Jurkat, Clone E6-1 (cell line): Measurements from ENCODE around the gene PPP2R5C.

Experiments used
- DNase-seq: peaks from one replicate; pipeline ENCODE4 v3.0.0-alpha.2; 2011; ENCODE audit warnings: low read depth, low spot score
- H3K4me3 ChIP-seq: 2 replicates; pipeline ENCODE4 v1.5.1; 2011; ENCODE audit warnings: mild to moderate bottlenecking, low read length, control low read depth, moderate library complexity

Gene PPP2R5C

DNA sequence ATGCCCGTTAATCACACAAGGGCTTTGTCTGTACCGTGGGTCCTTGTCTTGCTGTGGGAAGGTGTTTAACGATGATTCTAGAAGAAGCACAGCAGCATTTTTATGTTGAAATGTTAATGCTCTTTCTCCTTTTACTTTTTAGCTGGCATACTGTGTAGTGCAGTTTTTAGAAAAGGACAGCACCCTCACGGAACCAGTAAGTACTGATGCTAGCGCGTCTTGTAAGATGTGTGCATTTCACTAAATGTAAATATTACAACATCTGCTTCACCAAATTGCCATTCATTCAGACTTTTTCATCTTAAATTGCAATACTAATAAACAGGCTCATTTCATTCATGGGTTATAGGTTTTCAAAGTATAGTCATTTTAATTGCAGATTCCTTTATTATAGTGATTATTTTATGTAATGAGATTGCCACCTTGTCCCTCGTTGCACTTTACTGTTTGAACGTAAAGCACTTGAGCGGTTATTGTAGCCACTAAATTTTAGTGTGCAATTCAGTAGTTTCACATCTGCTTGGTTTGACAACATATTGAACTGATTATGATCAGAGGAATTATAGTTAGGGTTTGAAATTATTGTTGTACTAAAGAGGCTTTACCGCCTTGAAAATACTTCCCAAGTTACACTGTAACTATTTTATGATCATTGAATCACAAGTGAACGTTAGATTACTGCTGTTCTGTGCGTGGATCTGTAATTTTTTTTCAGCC lies 133.0 kb downstream of the PPP2R5C start:
- no peak overlapping the region for H3K4me3 ChIP-seq
- no peak for DNase-seq

DNA sequence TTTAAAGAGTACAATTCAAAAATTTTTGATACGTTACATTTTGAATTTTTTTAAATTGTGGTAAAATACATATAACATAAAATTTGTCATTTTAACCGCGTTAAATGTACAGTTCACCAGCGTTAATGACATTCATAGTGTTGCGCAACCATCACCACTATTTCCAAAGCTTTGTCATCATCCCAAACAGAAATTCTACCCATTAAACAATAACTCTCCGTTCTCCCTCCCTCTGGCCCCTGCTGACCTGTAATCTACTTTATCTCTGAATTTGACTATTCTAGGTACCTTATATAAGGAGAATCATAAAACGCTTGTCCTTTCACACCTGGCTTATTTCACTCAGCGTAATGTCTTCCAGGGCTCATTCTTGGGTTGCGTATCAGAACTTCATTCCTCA lies 133.7 kb downstream of the PPP2R5C start:
- no peak for DNase-seq
- H3K4me3 ChIP-seq: no peak overlapping the region

DNA sequence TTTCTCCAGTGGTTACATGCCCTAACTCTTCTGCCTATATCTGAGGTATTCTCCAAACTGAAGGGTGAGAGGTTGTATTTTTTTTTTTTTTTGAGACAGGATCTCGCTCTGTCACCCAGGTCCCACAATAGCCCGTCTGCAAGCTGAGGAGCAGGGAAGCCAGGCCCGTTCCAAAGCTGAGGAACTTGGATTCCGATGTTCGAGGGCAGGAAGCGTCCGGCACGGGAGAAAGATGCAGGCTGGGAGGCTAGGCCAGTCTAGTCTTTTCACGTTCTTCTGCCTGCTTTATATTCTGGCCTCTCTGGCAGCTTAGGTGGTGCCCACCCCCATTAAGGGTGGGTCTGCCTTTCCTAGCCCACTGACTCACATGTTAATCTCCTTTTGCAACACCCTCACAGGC lies 135.8 kb downstream of the PPP2R5C start:
- no peak for DNase-seq
- no peak overlapping the region for H3K4me3 ChIP-seq

DNA sequence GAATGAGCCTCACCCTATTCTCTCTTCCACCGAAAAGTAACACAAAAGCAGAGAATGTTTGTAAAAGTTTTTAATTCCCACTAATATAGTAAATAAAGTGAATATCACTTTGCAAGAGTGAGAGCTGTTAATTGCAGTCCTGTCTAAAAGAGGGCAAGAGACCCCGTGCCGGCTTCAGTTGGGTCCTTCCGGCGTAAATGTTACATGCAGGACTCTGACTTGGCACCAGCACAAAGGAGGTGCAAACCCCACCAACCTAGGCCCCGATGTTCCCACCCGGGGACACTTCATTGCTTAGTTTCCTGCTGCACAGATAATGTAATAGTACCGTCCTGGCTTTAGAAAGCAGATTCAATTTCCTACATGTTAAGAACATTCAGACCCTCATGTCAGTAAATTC lies 136.9 kb downstream of the PPP2R5C start:
- no peak for DNase-seq
- H3K4me3 ChIP-seq: no peak overlapping the region

DNA sequence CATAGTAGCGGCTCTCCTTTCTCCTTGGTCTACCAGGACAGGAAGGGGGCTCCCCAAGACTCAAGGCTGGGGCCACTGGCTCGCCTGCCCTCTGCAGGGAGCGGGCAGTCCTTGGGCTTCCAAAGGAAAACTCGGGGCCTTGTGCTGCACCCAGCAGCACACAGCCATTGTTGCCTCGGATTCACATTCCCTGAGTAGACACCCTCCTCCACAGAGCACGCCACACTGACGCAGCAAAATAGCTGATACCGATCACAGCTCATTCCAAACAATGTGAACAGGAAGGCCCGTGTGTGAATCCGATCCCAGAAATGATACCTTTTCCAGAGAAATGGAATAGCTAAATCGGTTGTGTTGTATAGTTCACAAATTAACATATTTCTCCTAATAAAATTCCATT lies 137.8 kb downstream of the PPP2R5C start:
- H3K4me3 ChIP-seq: no peak overlapping the region
- DNase-seq: no peak

DNA sequence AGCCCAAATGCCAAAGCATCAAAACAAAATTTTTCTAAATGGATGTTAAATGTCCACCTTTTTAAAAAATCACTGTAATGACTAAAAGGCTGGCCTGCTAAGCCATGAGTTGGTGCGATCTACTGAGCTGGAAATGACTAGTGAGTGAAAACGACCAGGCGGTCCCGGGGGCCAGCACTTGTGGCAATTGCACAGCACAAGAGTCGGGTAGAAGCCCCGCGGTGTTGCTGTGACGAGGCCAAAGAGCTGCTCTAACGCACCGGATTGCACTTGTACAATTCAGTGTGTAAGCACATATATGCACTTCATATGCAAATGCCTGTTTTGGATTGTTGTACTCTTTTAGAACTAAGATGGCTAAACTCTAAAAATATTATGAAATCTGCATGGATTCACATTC lies 138.7 kb downstream of the PPP2R5C start:
- no peak overlapping the region for H3K4me3 ChIP-seq
- no peak for DNase-seq

DNA sequence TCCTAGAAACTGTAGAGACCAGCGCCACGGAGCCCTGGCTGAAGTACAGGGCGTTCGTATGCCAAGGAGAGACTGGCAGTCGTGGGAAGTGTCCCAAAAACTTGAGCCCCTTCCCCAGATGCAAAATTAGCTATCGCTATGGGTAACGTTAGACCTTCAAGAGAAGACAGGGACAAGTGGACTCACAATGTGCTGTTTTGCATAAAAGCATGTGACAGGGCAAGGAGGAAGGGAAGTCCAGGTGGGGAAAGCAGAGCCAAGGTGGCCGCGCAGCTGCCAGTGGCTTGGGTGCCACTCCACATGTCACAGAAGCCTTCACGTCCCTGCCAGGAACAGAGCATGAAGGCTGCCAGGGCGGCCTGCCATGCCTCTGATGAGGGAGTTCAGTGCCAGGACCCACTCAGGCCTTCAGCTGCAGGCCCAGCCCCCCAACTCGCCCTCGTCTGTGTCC lies 141.6 kb downstream of the PPP2R5C start:
- no peak for DNase-seq
- no peak overlapping the region for H3K4me3 ChIP-seq

DNA sequence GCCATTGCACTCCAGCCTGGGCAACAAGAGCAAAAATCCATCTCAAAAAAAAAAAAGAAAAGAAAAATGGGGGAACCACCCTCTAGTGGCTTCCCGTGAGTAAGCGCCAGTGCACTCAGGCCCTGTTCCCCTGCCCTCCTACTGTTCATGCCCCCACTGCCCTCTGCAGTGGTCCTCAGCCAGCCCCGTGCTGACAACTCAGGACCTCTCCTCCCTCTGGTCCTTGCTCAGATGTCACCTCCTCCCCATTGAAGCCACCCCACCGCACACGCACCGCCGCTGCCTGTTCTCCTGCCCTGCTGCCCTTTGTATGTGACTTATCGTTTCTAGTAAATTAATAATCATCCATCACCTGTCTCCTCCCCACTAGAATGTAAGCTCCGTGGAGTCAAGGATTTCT lies 144.1 kb downstream of the PPP2R5C start:
- no peak for DNase-seq
- H3K4me3 ChIP-seq: no peak overlapping the region

DNA sequence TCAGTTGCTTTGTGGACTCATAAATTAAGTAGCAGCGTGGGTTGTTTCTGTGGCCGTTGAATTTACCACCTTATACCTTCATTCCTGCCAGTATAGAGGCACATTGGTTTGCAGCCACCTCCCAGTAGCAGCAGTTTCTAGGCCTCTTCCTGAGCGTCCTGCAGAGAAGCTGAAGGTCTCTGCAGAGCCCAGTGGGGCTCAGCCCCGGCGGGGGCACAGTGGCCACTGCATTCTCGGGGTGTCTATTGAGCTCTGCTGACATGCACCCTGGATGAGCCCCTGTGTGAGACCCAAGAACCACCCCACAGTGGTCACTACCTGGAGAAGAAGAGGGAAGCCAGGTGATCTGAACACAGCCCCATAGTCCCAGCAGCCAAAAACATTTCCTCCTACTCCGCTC lies 145.1 kb downstream of the PPP2R5C start:
- H3K4me3 ChIP-seq: no peak overlapping the region
- no peak for DNase-seq

DNA sequence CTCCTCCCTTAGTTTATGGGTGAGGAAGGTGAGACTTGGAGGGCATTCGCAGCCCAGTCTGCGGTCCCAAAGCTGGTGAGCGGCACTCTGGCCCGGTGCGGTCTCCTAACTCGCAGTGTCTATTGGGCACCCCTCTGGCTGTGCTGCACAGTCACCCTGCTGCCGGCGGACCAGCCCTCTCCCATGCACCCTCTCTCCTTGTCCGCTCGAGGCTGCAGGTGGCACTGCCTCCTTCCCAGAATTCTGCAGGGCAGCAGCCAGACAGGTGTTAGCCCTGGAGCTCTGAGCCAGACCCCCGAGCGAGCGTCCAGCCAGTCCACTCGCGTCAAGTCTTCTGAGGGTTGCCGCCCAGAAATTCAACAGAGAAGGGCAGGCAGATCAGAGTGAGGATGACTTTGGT lies 146.1 kb downstream of the PPP2R5C start:
- DNase-seq: no peak
- no peak overlapping the region for H3K4me3 ChIP-seq

DNA sequence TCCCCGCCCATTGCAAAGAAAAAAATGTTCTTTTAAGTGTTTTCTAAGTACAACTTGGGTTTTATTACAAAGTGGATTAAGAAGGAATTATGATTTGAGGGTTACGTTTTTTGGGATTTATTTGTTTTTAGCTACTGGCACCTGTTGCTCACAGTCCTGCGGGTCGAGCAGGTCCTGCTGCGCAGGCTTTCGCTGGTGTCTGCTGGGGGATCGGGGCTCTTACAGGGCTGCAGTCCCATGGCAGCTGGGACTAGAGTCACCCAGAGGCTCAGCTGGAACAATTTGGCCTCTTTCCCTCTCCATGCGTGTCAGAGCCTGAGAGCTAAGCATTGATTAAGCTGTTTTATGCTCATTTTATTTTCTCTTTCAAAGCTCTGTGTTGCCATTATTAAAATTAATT lies 147.3 kb downstream of the PPP2R5C start:
- no peak for DNase-seq
- no peak overlapping the region for H3K4me3 ChIP-seq

DNA sequence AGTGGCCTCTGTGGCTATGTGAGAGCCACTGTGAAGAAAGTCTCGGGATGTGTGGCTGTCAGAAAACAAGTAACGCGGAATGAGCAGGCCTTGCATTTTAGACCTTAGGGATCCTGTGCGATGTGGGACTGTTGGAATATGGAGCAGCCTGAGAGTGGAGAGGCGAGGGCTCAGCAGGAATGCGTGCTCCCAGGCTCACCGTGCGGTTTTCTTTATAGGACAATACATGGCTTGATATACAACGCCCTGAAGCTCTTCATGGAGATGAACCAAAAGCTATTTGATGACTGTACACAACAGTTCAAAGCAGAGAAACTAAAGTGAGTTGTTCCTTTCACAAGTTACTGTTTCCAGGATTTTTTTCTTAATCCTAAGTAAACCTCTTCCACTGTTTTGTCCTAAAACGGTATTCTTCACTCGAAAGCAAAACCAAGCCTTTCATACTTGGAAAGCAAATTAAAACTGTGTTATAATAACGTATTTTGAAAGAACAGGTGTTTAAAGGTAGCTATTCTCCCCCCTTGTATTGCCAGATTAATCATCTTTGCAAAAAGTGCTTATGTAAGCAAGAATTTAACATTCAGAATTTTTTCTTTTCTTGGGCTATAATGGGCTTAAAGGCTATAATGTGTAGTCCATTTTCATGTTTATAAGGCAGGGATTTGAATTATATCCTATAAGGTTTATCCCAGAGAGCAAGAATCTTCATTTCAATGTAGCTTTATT lies 148.0 kb downstream of the PPP2R5C start:
- no peak overlapping the region for H3K4me3 ChIP-seq
- DNase-seq: no peak

DNA sequence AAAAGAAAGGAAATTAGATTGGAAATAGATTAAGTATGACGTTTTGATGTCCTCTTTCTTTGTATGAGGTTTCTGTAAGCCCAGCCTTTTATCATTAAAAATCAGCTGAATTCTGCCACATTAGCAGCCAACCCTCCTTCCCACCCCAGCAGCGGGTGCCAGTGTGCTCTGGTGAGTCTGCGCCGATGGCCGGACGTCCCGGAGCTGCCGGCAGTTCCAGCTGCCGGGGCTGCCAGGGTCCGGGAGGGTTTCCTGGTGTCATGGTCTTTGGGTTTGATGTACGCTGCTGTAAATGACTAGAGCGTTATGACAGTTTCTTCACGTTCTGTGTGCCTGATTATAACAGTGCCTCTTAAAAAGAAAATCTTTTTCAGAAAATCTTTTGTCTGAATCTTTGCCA lies 151.3 kb downstream of the PPP2R5C start:
- no peak overlapping the region for H3K4me3 ChIP-seq
- no peak for DNase-seq

DNA sequence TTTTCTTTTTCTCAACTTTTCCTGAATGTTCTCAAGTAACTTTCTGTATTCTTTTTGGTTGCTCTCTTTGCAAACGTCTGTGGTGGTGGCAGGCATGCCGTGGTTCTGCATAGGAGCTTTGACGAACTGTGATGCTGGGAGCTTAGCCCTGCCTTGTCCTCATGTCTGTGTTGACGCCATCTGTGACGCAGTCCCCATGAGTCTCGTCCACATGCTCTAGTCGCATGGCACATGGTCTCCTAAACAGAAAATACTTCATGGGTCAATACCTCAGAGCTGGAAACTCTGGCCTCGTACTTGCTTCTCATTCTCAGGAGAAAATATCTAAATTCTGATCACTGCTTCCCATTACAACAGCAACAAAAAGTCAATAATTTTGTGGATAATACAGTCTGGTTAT lies 152.6 kb downstream of the PPP2R5C start:
- H3K4me3 ChIP-seq: no peak overlapping the region
- DNase-seq: no peak

DNA sequence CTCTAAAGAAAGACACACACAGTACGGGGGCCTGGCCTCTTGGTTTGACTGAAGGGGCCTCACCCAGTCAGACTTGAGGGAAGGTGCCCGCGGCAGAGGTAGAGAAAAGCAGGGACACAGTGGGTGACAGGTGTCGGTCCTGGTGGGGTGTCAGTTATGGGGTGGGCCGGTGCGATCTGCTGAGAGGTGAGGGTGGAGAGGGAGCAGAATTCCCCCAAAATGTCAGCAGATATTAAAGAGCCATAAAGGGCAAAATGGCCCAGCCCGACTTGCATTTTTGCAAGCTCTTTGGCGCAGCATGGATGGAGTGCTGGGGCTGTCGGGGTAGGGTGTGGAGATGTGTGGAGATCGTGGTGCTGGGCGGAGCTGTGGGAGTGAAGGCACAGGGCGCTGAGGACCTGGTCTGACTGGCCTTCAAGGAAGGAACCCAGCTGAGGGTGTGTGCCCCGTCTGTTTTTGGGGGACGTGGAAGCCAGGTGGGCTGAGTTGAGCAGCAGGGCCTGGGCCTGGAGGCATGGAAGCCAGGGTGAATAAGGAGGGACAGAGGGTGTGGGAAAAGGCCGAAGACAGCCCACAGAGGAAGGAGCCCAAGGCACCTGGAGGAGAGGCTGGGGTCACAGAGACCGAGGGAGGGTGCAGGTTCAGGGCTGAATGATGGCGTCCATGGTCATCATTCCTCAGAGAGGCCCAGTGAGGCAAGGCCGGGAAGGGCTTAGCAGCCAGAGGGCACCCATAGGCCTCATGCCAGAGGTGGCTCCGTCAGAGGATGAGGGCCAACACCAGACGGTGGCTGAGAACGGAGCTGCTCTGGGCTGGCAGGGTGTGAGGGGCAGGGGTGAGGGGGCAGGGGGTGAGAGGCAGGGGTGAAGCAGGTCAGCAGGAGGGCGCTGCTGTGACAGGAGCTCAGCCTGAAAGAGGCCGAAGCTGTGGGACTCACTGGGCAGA lies 154.6 kb downstream of the PPP2R5C start:
- H3K4me3 ChIP-seq: no peak overlapping the region
- no peak for DNase-seq

DNA sequence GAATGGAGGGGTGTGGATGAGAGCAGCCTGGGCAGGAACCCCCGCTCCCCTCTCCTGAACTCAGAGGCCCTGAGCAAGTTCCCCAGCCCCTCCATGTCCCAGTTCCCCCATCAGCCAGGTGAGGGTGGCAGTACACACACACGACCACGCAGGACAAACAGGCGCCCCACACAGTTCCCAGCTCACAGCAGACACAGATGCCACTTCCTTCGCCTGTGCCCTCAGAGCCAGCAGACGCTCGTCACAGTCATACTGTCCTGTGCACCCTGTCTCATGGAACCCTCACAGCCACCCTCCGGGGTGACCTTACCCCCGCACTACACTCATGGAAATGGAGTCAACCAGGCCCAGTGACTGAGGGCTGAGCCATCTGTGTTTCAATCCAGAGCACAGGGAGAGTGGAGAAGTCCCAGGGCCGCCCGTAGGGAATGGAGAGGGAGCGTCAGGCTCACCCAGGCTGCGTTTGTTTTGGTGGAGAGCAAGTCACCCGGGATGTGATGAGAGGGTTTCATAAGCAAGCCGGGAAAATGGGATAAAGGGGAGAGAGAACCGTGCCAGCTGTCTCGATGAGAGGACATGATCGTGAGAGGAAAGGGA lies 155.4 kb downstream of the PPP2R5C start:
- DNase-seq: no peak
- no peak overlapping the region for H3K4me3 ChIP-seq

DNA sequence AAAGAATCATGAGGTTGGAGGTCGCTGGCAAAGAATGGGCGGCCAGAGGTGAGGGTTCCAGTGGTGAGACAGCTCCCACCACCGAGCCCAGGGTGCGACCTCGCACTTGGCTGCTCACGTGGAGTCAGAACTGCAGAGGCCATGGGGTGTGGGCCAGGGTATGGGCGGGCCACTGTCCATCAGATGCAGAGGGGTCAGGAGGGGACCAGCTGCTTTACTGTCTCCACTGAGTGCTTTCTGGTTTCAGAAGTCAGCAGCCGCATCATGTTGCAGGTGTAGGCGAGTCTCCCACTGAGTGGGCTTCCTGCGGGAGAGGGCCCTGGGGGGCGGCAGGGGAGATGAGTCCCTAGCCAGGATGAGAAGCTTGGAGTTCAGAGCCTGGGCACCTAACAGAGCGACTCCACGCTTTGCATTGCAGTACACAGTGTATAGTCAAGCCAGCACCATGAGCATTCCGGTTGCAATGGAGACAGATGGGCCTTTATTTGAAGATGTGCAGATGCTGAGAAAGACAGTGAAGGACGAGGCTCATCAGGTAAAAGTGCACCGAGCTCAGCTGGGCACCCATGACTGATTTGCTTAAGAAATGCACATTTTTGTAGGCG lies 156.0 kb downstream of the PPP2R5C start:
- no peak for DNase-seq
- H3K4me3 ChIP-seq: no peak overlapping the region

DNA sequence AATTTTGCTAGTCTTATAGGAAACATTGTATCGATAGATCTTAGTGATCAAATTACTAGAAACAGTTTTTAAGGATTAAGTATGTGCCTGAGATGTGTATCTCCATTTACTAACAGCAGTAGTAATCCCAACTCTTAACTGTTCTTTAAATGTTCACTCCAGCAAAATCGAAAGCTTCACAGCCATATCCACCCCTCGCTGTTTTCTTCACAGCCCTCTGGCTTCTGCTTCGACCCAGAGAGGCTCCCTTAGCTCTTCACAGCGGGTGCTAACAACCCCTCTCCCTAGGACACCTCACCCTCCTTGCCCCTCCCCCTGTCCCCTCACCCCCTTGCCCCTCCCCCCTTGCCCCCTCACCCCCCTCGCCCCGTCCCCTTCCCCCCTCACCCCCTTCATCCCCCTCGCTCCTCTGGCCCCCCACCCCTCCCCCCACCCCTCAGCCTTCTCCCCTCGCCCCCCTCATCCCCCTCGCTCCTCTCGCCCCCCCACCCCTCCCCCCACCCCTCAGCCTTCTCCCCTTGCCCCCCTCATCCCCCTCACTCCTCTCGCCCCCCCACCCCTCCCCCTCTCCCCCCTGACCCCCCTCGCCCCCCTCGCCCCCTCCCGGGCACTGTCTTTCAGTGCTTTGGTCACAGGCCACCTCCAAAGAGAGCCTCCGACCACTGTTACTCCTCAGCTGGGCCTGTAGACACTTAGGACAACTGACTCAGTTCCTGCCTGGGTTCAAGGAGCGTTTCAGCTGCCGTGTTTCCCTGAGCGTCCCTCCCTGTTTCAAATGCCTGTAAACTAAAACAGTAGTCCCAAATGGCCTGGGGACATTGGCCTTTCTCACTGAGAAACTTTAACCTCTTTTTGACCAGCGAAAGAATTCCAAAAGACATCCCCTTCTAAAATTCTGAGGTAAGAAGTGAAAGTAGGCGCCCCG lies 156.8 kb downstream of the PPP2R5C start:
- DNase-seq: no peak
- no peak overlapping the region for H3K4me3 ChIP-seq
